ENCODE data around the gene AP4B1. TPM values are rescaled to one million over a fixed set of nuclear protein-coding genes. Genes with fewer than 3 reads are reported as not detected.

The AP4B1 gene
- polyA plus RNA-seq, 6 donors from 2014 or later: 13.6 to 24.6 (median 15.8) TPM

GRCh38 chr1:113940365-113941244 lies 36.0 kb upstream of the AP4B1 start:
- peak; percentile 61 to 63 for ATAC-seq (ENCODE audit: low read depth in 2 of 2)

DNA sequence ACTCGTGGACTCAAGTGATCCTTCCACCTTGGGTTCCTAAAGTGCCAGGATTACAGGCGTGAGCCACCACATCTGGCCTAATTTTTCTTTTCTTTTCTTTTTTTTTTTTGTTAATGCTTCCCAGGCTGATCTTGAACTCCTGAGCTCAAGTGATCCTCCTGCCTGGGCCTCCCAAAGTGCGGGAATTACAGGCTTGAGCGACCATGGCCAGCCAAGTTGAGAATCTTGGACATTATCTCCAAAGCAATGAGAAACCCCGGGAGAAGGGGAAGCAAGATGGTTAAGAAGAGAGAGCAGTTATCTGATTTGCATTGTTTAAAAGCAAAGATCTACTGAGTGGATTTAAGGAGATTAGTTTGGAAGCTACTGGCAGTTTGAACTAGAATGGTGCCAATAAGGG lies 33.6 kb upstream of the AP4B1 start:
- H3K36me3 Mint-ChIP-seq: peaks cover 6 to 12% of the 10 kb centered on the region in 2 donors
- no peaks in the 10 kb centered on the region for H3K9me3 Mint-ChIP-seq
- H3K4me3 Mint-ChIP-seq: no peak overlapping the region
- H3K27ac Mint-ChIP-seq: peak overlapping the region in 4 of 6 donors; percentile 16 to 85 (median 78)
- H3K4me1 Mint-ChIP-seq: peaks cover 49 to 59% (median 50%) of the 10 kb centered on the region in 3 donors
- H3K27me3 Mint-ChIP-seq: no peaks in the 10 kb centered on the region
- ATAC-seq (ENCODE audit: low read depth in 2 of 2) (no peak), DNase-seq (no peak)

More at GRCh38 chr1:113940365-113941244, 36.0 kb upstream of the AP4B1 start:
- no peaks in the 10 kb centered on the region for H3K27me3 Mint-ChIP-seq
- H3K4me1 Mint-ChIP-seq: peaks cover 38 to 56% (median 44%) of the 10 kb centered on the region in 3 donors
- peak overlapping the region in 2 of 8 donors; percentile 16 to 57 for H3K4me3 Mint-ChIP-seq
- H3K36me3 Mint-ChIP-seq: peaks cover 16 to 21% of the 10 kb centered on the region in 2 donors
- peaks cover 0 to 2% (median 0%) of the 10 kb centered on the region in 7 donors for H3K9me3 Mint-ChIP-seq
- DNase-seq: peak; percentile 13
- H3K27ac Mint-ChIP-seq: peak overlapping the region; percentile 67 to 92 (median 80)

- H3K4me1 Mint-ChIP-seq: peaks cover 55 to 70% (median 58%) of the 10 kb centered on the region in 3 donors
- H3K36me3 Mint-ChIP-seq: peaks cover 4 to 7% of the 10 kb centered on the region in 2 donors
- peak overlapping the region in 2 of 6 donors; percentile 16 to 52 for H3K27ac Mint-ChIP-seq
- no peak overlapping the region for H3K4me3 Mint-ChIP-seq
- DNase-seq: no peak
- no peak for ATAC-seq (ENCODE audit: low read depth in 2 of 2)
- H3K27me3 Mint-ChIP-seq: no peaks in the 10 kb centered on the region
- H3K9me3 Mint-ChIP-seq: no peaks in the 10 kb centered on the region
Measured at GRCh38 chr1:113937146-113937545, 32.5 kb upstream of the AP4B1 start.

DNA sequence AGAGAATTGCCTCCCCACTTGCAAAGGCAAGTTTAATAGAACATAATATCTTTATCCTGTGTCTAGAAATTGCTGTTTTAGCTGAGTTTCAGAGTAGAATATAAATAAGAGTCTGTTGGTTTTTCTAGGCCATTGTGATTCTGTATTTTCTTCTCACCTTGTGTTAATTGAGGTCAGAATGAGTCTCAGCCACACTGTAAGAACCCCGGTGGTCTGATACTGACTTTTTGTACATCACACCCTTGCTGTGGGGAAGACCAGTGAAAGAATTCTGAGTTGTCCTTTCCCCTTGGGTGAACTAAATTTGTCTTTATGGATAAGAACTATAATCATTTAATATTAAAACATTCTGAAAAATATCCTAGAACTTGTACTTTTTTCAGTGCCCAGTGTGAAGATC lies 31.4 kb upstream of the AP4B1 start:
- H3K27ac Mint-ChIP-seq: peak overlapping the region in 1 of 6 donors; percentile 34
- H3K9me3 Mint-ChIP-seq: no peaks in the 10 kb centered on the region
- no peaks in the 10 kb centered on the region for H3K27me3 Mint-ChIP-seq
- H3K4me3 Mint-ChIP-seq: peak overlapping the region in 2 of 8 donors; percentile 19 to 30
- peaks cover 63 to 81% (median 68%) of the 10 kb centered on the region in 3 donors for H3K4me1 Mint-ChIP-seq
- ATAC-seq (ENCODE audit: low read depth in 2 of 2) (no peak), DNase-seq (no peak)
- H3K36me3 Mint-ChIP-seq: peaks cover 4 to 7% of the 10 kb centered on the region in 2 donors

GRCh38 chr1:113935176-113935575 lies 30.6 kb upstream of the AP4B1 start:
- H3K4me3 Mint-ChIP-seq: peak overlapping the region in 1 of 8 donors; percentile 19
- no peaks in the 10 kb centered on the region for H3K27me3 Mint-ChIP-seq
- H3K9me3 Mint-ChIP-seq: no peaks in the 10 kb centered on the region
- H3K4me1 Mint-ChIP-seq: peaks cover 64 to 81% (median 68%) of the 10 kb centered on the region in 3 donors
- peaks cover 0 to under 1% of the 10 kb centered on the region in 2 donors for H3K36me3 Mint-ChIP-seq
- no peak for DNase-seq
- ATAC-seq (ENCODE audit: low read depth in 2 of 2): no peak
- H3K27ac Mint-ChIP-seq: peak overlapping the region in 1 of 6 donors; percentile 11

GRCh38 chr1:113934511-113935055 lies 30.0 kb upstream of the AP4B1 start:
- peaks cover 60 to 77% (median 64%) of the 10 kb centered on the region in 3 donors for H3K4me1 Mint-ChIP-seq
- H3K4me3 Mint-ChIP-seq: no peak overlapping the region
- ATAC-seq (ENCODE audit: low read depth in 2 of 2) (no peak), DNase-seq (no peak)
- no peaks in the 10 kb centered on the region for H3K27me3 Mint-ChIP-seq
- no peaks in the 10 kb centered on the region for H3K9me3 Mint-ChIP-seq
- no peaks in the 10 kb centered on the region for H3K36me3 Mint-ChIP-seq
- H3K27ac Mint-ChIP-seq: no peak overlapping the region

DNA sequence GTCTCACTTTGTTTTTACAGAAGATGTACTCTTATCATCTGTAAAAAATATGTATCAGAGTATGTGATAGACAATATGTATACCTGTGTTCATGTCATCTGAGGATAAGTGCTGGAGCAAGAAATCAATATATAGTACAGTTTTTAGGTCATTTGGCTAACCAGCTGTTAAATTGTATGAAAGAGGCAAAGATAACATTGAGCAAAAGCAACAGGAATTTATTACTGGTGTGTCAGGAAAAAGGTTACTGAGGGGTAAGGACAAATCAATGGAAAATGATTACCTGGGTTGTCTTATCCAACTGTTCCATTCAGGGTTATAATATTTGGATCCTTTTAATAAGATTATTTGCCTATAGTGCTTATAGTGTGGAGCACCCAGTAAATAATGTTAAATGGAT lies 29.4 kb upstream of the AP4B1 start:
- Mint-ChIP-seq H3K9me3 (no peaks in the 10 kb centered on the region), H3K4me3 (peak overlapping the region in 2 of 8 donors; percentile 10 to 40), H3K27ac (peak overlapping the region in 1 of 6 donors; percentile 91), H3K27me3 (no peaks in the 10 kb centered on the region), H3K4me1 (peaks cover 61 to 72% (median 63%) of the 10 kb centered on the region in 3 donors), H3K36me3 (no peaks in the 10 kb centered on the region)
- DNase-seq: no peak
- ATAC-seq (ENCODE audit: low read depth in 2 of 2): no peak

DNA sequence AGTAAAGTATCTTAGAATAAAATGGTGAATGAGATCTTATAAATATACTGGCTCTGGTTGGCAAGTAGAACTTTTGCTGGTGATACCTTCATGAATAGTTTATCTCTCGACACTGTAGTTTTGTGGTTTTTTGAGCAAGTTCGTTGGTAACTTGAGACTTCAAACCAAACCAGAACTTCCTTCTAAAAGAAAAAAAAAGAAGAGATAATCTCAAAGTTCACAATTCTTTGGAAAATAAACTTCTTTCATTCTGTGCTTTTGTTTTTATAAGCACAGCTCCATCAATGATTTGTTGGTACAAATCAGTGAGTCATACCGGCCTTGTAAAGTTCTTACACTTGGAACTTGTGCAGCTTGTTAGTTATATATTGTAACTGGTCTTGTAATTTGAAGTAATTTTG lies 26.9 kb upstream of the AP4B1 start:
- DNase-seq: no peak
- no peak for ATAC-seq (ENCODE audit: low read depth in 2 of 2)
- Mint-ChIP-seq H3K4me1 (peaks cover 58 to 67% (median 60%) of the 10 kb centered on the region in 3 donors), H3K36me3 (no peaks in the 10 kb centered on the region), H3K9me3 (no peaks in the 10 kb centered on the region), H3K4me3 (peak overlapping the region in 7 of 8 donors; percentile 48 to 98 (median 97)), H3K27ac (peak overlapping the region; percentile 0 to 100 (median 99)), H3K27me3 (no peaks in the 10 kb centered on the region)

DNA sequence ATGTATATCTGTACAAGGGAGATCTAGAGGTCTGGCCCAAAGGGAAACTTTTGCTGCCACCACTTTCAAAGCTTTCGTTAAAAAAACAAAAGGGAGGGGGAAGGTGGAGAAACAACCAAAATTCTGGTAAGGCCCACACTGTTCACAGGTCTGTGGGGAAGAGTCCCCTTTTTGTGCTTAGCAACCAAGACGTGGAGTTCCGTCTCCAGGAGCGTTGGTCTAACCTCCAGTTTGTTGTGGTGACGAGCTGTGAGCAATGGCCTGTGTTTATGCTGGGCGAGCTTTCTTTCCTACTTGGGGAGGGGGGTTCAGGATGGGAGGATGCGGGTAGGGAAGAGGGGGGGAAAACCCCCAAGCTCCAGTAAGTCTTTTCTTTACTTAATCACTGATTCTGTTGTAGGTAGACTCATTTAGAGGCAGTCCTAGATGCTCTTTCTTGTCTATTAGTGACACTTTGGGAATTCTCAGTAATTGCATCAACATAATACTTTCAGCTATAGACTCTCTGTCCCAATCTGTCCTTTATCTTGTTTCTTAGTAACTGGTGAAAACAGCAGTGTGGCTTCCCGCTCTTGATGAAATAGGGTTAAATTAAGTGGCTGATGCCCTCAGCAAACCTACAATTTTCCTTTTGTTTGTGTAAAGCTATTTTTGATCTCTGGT lies 26.0 kb upstream of the AP4B1 start:
- Mint-ChIP-seq H3K36me3 (no peaks in the 10 kb centered on the region), H3K27me3 (no peaks in the 10 kb centered on the region), H3K9me3 (no peaks in the 10 kb centered on the region), H3K4me1 (peaks cover 58 to 60% (median 59%) of the 10 kb centered on the region in 3 donors), H3K4me3 (peak overlapping the region; percentile 86 to 98 (median 97)), H3K27ac (peak overlapping the region; percentile 97 to 100 (median 99))
- DNase-seq (peak; percentile 66), ATAC-seq (ENCODE audit: low read depth in 2 of 2) (peak; percentile 42 to 44)

GRCh38 chr1:113929750-113930498 lies 25.3 kb upstream of the AP4B1 start:
- ATAC-seq (ENCODE audit: low read depth in 2 of 2) (peak; percentile 46), DNase-seq (peak; percentile 68)
- peak overlapping the region; percentile 97 to 100 (median 99) for H3K27ac Mint-ChIP-seq
- peak overlapping the region; percentile 86 to 99 (median 98) for H3K4me3 Mint-ChIP-seq
- H3K27me3 Mint-ChIP-seq: no peaks in the 10 kb centered on the region
- no peaks in the 10 kb centered on the region for H3K36me3 Mint-ChIP-seq
- H3K4me1 Mint-ChIP-seq: peaks cover 58 to 60% (median 59%) of the 10 kb centered on the region in 3 donors
- no peaks in the 10 kb centered on the region for H3K9me3 Mint-ChIP-seq

GRCh38 chr1:113928941-113929749 lies 24.5 kb upstream of the AP4B1 start, which contains the start of gene HIPK1:
Gene HIPK1 (plus strand): TSS chr1:113929324.
- ATAC-seq (ENCODE audit: low read depth in 2 of 2) (peak; percentile 55), DNase-seq (peak; percentile 94)
- Mint-ChIP-seq H3K9me3 (no peaks in the 10 kb centered on the region), H3K27ac (peak within 1 kb of the TSS; percentile 100), H3K36me3 (no peaks in the 10 kb centered on the region), H3K4me1 (peaks cover 55 to 59% (median 55%) of the 10 kb centered on the region in 3 donors), H3K27me3 (no peaks in the 10 kb centered on the region), H3K4me3 (peak within 1 kb of the TSS; percentile 86 to 100 (median 99))
